CD14-positive monocyte (primary cell): ENCODE measurements around the gene RPS19. TPM values are rescaled to one million over a fixed set of nuclear protein-coding genes. Genes with fewer than 3 reads are reported as not detected.
A peak's percentile ranks its signal among the peaks of the same experiment; 100 is the strongest.

Source experiments
- DNase-seq, 3 donors: peaks; one replicate each; pipeline ENCODE4 v3.0.0-alpha.2; 2011 to 2022
- H2AFZ ChIP-seq: 2 replicates; pipeline ENCODE4 v1.6.0; 2012; ENCODE audit warnings: mild to moderate bottlenecking, low read depth, low read length, inconsistent platforms; ENCODE audit not compliant: insufficient read depth, poor library complexity, severe bottlenecking
- H3K27ac ChIP-seq, 2 donors: 1 replicate in 1 of 2; 2 replicates in 1 of 2; pipeline ENCODE4 v1.5.1; 2012 to 2013; ENCODE audit warnings: low read length in 2 of 2, control low read depth in 1 of 2, inconsistent platforms in 1 of 2, low read depth in 1 of 2, mild to moderate bottlenecking in 1 of 2
- H3K27me3 ChIP-seq, 2 donors: one replicate each; pipeline versions ENCODE4 v1.6.0 to v1.6.1; 2011 to 2013; ENCODE audit warnings: low read length in 2 of 2; ENCODE audit not compliant: control insufficient read depth in 2 of 2, insufficient read depth in 2 of 2
- H3K36me3 ChIP-seq, 2 donors: replicated peaks in 1 of 2; 1 replicate in 1 of 2; 2 replicates in 1 of 2; pipeline versions ENCODE4 v1.5.1 to v1.6.1; 2012 to 2013; ENCODE audit warnings: low read length in 2 of 2, control low read depth in 1 of 2, inconsistent platforms in 1 of 2, mild to moderate bottlenecking in 1 of 2; ENCODE audit not compliant: insufficient read depth in 2 of 2, control insufficient read depth in 1 of 2
- H3K4me1 ChIP-seq, 2 donors: 1 replicate in 1 of 2; 2 replicates in 1 of 2; pipeline versions ENCODE4 v1.5.1 to v1.6.1; 2012 to 2013; ENCODE audit warnings: low read length in 2 of 2, control low read depth in 1 of 2, inconsistent platforms in 1 of 2, mild to moderate bottlenecking in 1 of 2, moderate library complexity in 1 of 2; ENCODE audit not compliant: insufficient read depth in 2 of 2, control insufficient read depth in 1 of 2
- H3K4me2 ChIP-seq: replicated peaks from 2 replicates; pipeline ENCODE3; 2012; ENCODE audit warnings: low read length, moderate library complexity, mild to moderate bottlenecking; ENCODE audit not compliant: poor library complexity, severe bottlenecking; ENCODE audit errors: extremely low read depth
- H3K4me3 ChIP-seq, 3 experiments: fragments of 200-600 bp in 1 of 3; sonication (generic) in 1 of 3; replicated peaks in 1 of 3; 1 replicate in 2 of 3; 2 replicates in 1 of 3; pipeline ENCODE4 v1.5.1; 2011 to 2013; ENCODE audit warnings: low read length in 3 of 3, mild to moderate bottlenecking in 3 of 3, control low read depth in 2 of 3, low read depth in 2 of 3, inconsistent platforms in 1 of 3, moderate library complexity in 1 of 3
- H3K79me2 ChIP-seq: 2 replicates; pipeline ENCODE4 v1.6.0; 2012; ENCODE audit warnings: mild to moderate bottlenecking, control low read depth, inconsistent platforms, low read length, moderate library complexity; ENCODE audit not compliant: insufficient read depth
- H3K9ac ChIP-seq: 2 replicates; pipeline ENCODE4 v1.6.0; 2017; ENCODE audit warnings: low read length, mild to moderate bottlenecking; ENCODE audit not compliant: insufficient read depth, poor library complexity, severe bottlenecking
- H3K9me3 ChIP-seq, 2 donors: replicated peaks in 1 of 2; 1 replicate in 1 of 2; 2 replicates in 1 of 2; pipeline versions ENCODE4 v1.5.1 to v1.6.1; 2012 to 2013; ENCODE audit warnings: low read length in 2 of 2, control low read depth in 1 of 2; ENCODE audit not compliant: control insufficient read depth in 1 of 2, insufficient read depth in 1 of 2
- H4K20me1 ChIP-seq: 2 replicates; pipeline ENCODE4 v1.6.0; 2012; ENCODE audit warnings: mild to moderate bottlenecking, low read length, control low read depth, moderate library complexity; ENCODE audit not compliant: insufficient read depth
- H3K27ac Mint-ChIP-seq, 7 donors: one replicate each; pipeline ENCODE4 v1.8.0; 2020; ENCODE audit warnings: mild to moderate bottlenecking in 7 of 7, mixed read lengths in 7 of 7, moderate library complexity in 6 of 7, inconsistent platforms in 2 of 7
- H3K27me3 Mint-ChIP-seq, 3 donors: one replicate each; pipeline ENCODE4 v1.8.0; 2021 to 2022; ENCODE audit warnings: low read depth in 3 of 3, mild to moderate bottlenecking in 3 of 3, mixed read lengths in 3 of 3, moderate library complexity in 3 of 3, inconsistent platforms in 1 of 3
- H3K36me3 Mint-ChIP-seq, 2 donors: one replicate each; pipeline ENCODE4 v1.8.0; 2020; ENCODE audit warnings: mixed read lengths in 2 of 2, inconsistent platforms in 1 of 2, mild to moderate bottlenecking in 1 of 2
- H3K4me1 Mint-ChIP-seq: one replicate; pipeline ENCODE4 v1.8.0; 2020; ENCODE audit warnings: mild to moderate bottlenecking, mixed read lengths
- H3K4me3 Mint-ChIP-seq, 2 donors: one replicate each; pipeline ENCODE4 v1.8.0; 2020; ENCODE audit warnings: mild to moderate bottlenecking in 2 of 2, mixed read lengths in 2 of 2, moderate library complexity in 1 of 2
- H3K9me3 Mint-ChIP-seq, 7 donors: one replicate each; pipeline ENCODE4 v1.8.0; 2020 to 2022; ENCODE audit warnings: mixed read lengths in 7 of 7, mild to moderate bottlenecking in 6 of 7, moderate library complexity in 6 of 7, inconsistent platforms in 2 of 7
- WGBS: methylation state at CpG from one replicate; pipeline ENCODE4 v1.1.5; 2013; ENCODE audit warnings: missing lambda C conversion rate; ENCODE audit not compliant: insufficient coverage; 5-methylcytosine and 5-hydroxymethylcytosine counted together
- intact Hi-C, 2 donors: fragments of 100-400 bp; cut with micrococcal nuclease; formaldehyde crosslinking; loops; one replicate each; pipeline versions ENCODE4 v1.15.0 to v1.15.1; 2023
- polyA plus RNA-seq, 3 donors: library from polyadenylated mRNA; depleted of rRNA in 1 of 3; unstranded in 2 of 3; stranded (reverse) in 1 of 3; fragments of 300-500 nt in 2 of 3; fragments of >200 nt in 1 of 3; fragmentation: Illumina TruSeq in 2 of 3; gene quantifications; 1 replicate in 2 of 3; 2 replicates in 1 of 3; pipeline ENCODE4 v1.2.3, GENCODE V29; 2012 to 2021
- TF ChIP-seq, protein P1 (sequence below): fragments of 200-600 bp; IDR thresholded peaks from one replicate; pipeline ENCODE4 v1.8.0; 2022; ENCODE audit warnings: antibody characterized with exemption, mild to moderate bottlenecking

Gene RPS19
- polyA plus RNA-seq, 3 donors: 1,234 to 2,117 (median 1,424) TPM

DNA sequence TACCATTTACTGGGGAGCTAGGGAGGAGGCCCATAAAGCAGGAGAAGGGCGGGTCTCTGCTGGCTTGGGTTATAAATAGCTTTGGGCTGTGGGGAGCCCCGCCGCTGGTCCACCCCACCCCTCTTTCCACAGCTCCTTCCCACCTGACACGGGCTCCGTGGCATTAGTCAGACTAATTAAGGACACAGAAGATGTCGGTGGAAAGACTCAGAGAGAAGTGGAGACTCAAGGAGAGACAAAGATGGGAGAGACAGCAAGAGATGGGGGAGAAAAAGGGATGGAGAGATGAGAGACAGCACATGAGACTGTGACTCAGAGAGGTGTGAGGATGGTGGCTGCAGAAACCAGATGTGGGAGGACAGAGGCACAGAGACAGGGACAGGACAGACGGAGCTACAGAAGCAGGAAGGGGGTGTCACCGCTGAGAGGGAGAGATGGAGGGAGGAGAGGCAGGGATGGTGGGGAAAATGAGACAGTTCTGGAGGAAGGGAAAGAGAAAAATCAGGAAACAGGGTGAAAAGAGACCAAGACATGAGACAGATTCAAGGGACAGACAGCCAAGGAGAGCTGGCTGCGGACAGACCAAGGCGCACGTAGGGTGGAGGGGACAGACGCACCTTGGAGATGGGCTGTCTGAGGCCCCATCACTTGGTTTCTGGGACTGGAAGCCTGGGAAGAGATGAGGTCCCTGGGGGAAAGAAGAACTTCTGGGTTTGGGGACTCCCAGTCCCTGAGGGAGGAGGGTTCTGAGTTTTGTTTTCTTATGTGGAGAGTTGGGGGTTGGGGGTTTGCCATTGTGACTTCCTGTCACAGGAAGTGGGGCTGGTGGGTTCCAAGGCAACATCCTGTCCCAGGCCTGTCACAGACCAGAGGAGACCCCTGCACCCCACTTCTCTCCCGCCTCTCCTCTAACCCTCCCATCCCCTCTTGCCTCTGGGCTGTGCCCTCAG, 27.0 kb downstream of the RPS19 start:
- no peak overlapping the region for H3K9ac ChIP-seq
- TF ChIP-seq, protein P1, sequence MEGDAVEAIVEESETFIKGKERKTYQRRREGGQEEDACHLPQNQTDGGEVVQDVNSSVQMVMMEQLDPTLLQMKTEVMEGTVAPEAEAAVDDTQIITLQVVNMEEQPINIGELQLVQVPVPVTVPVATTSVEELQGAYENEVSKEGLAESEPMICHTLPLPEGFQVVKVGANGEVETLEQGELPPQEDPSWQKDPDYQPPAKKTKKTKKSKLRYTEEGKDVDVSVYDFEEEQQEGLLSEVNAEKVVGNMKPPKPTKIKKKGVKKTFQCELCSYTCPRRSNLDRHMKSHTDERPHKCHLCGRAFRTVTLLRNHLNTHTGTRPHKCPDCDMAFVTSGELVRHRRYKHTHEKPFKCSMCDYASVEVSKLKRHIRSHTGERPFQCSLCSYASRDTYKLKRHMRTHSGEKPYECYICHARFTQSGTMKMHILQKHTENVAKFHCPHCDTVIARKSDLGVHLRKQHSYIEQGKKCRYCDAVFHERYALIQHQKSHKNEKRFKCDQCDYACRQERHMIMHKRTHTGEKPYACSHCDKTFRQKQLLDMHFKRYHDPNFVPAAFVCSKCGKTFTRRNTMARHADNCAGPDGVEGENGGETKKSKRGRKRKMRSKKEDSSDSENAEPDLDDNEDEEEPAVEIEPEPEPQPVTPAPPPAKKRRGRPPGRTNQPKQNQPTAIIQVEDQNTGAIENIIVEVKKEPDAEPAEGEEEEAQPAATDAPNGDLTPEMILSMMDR: no peak
- H3K27ac ChIP-seq: peak overlapping the region; percentile 10 to 61
- H2AFZ ChIP-seq: no peak overlapping the region
- peak overlapping the region; percentile 27 for H3K4me2 ChIP-seq
- 10% methylated on average over 9 of the region's 13 CpGs for WGBS
- H3K4me1 Mint-ChIP-seq: peaks cover 45% of the 10 kb centered on the region
- peak overlapping the region in 1 of 3 experiments; percentile 10 for H3K4me3 ChIP-seq
- H3K4me3 Mint-ChIP-seq: peak overlapping the region in 1 of 2 donors; percentile 42
- H3K27me3 Mint-ChIP-seq: peaks cover 0 to 2% (median 1%) of the 10 kb centered on the region in 3 donors
- peaks cover 37 to 59% of the 10 kb centered on the region in 2 donors for H3K36me3 Mint-ChIP-seq
- no peaks in the 10 kb centered on the region for H3K27me3 ChIP-seq
- H3K4me1 ChIP-seq: peaks cover 39 to 57% of the 10 kb centered on the region in 2 donors
- peaks cover 0 to 1% (median 0%) of the 10 kb centered on the region in 7 donors for H3K9me3 Mint-ChIP-seq
- H3K36me3 ChIP-seq: peaks cover 36 to 62% of the 10 kb centered on the region in 2 donors
- DNase-seq: no peak
- H3K79me2 ChIP-seq: peaks cover 88% of the 10 kb centered on the region
- intact Hi-C loops: no loop called here
- H3K27ac Mint-ChIP-seq: peak overlapping the region; percentile 1 to 93 (median 33)
- H3K9me3 ChIP-seq: no peaks in the 10 kb centered on the region
- peaks cover 79% of the 10 kb centered on the region for H4K20me1 ChIP-seq

DNA sequence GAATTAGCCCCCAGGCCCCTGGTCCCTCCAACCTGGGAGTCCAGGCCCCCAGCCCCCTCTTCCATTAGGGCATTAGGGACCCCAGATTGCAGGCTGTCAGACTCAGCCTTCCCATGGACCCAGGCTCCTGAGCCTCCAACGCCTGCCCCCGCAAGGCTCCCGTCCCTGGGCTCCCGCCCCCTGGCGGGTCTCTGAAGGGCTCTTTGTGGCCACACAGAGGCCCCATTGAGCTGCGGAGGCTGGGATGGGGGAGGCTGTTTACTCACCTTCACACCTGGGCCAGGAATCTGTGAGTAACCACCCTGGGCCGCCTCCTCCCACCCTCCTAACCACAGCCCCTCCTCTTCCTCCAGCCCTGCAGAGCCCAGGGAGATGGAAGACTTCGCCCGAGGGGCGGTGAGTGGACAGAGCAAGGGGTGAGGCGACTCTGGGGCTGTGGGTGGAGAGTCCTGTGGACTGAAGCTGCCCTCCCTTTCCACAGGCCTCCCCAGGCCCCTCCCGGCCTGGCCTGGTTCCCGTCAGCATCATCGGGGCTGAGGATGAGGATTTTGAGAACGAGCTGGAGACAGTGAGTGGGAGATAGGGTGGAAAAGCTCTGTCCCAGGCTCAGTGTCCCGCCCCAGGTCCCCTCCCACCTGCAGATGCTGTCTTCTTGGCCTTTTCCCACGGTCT, 27.8 kb downstream of the RPS19 start:
- peak overlapping the region; percentile 10 to 61 for H3K27ac ChIP-seq
- no peak overlapping the region for H3K4me2 ChIP-seq
- peak overlapping the region in 1 of 7 donors; percentile 93 for H3K27ac Mint-ChIP-seq
- intact Hi-C loops: no loop called here
- no peak overlapping the region for H3K4me3 ChIP-seq
- peak overlapping the region in 1 of 2 donors; percentile 53 for H3K4me3 Mint-ChIP-seq
- 29% methylated on average over 6 of the region's 17 CpGs for WGBS
- no peak overlapping the region for H3K9ac ChIP-seq
- H3K9me3 Mint-ChIP-seq: peaks cover 0 to 1% (median 0%) of the 10 kb centered on the region in 7 donors
- H3K27me3 Mint-ChIP-seq: peaks cover 0 to 2% (median 1%) of the 10 kb centered on the region in 3 donors
- peaks cover 96% of the 10 kb centered on the region for H3K79me2 ChIP-seq
- H3K36me3 Mint-ChIP-seq: peaks cover 44 to 67% of the 10 kb centered on the region in 2 donors
- H3K27me3 ChIP-seq: no peaks in the 10 kb centered on the region
- DNase-seq: no peak
- no peak overlapping the region for H2AFZ ChIP-seq
- peaks cover 38% of the 10 kb centered on the region for H3K4me1 Mint-ChIP-seq
- peaks cover 33 to 49% of the 10 kb centered on the region in 2 donors for H3K4me1 ChIP-seq
- peaks cover 44 to 70% of the 10 kb centered on the region in 2 donors for H3K36me3 ChIP-seq
- H3K9me3 ChIP-seq: no peaks in the 10 kb centered on the region
- TF ChIP-seq, protein P1: no peak
- H4K20me1 ChIP-seq: peaks cover 87% of the 10 kb centered on the region
